Colonic mucosa (tissue), 4 donors: ENCODE measurements around the gene NOC3L. TPM values are rescaled to one million over a fixed set of nuclear protein-coding genes. Genes with fewer than 3 reads are reported as not detected.

Experiments used
- DNase-seq: peaks from one replicate; pipeline ENCODE4 v3.0.0-alpha.2; 2020
- H3K27ac ChIP-seq: fragments of 200-600 bp; one replicate; pipeline ENCODE4 v1.8.0; 2021
- H3K27me3 ChIP-seq: fragments of 200-600 bp; one replicate; pipeline ENCODE4 v1.8.0; 2021
- H3K36me3 ChIP-seq: fragments of 200-600 bp; one replicate; pipeline ENCODE4 v1.8.0; 2021
- H3K4me1 ChIP-seq: fragments of 200-600 bp; one replicate; pipeline ENCODE4 v1.8.0; 2021; ENCODE audit warnings: mild to moderate bottlenecking
- H3K4me3 ChIP-seq: fragments of 200-600 bp; one replicate; pipeline ENCODE4 v1.8.0; 2021
- H3K9ac ChIP-seq, 2 donors: one replicate each; pipeline ENCODE4 v1.7.0; 2013; ENCODE audit warnings: control low read depth in 2 of 2, low read depth in 2 of 2, low read length in 2 of 2
- H3K9me3 ChIP-seq: fragments of 200-600 bp; one replicate; pipeline ENCODE4 v1.8.0; 2021
- intact Hi-C: fragments of 100-400 bp; cut with DNase I; formaldehyde crosslinking; loops from one replicate; pipeline ENCODE4 v1.14.1; 2022
- total RNA-seq, 2 donors: library from RNA; stranded (reverse); fragmentation: NEBNext Ultra II Directional in 1 of 2; extraction: Animal tissue kit (Norgen Biotek cat#: 25700) in 1 of 2; gene quantifications; one replicate each; pipeline ENCODE4 v1.2.1, GENCODE V29; 2021
- TF ChIP-seq, protein P1 (sequence below): fragments of 200-600 bp; IDR thresholded peaks from one replicate; pipeline ENCODE4 v1.8.0; 2022; ENCODE audit warnings: antibody characterized with exemption, mild to moderate bottlenecking
- donor health status: healthy.
- donor health status: DM: no; HTN: no; CAD: no.
- donor health status: DM: no; HTN: no; CAD: no.

The NOC3L gene, protein sequence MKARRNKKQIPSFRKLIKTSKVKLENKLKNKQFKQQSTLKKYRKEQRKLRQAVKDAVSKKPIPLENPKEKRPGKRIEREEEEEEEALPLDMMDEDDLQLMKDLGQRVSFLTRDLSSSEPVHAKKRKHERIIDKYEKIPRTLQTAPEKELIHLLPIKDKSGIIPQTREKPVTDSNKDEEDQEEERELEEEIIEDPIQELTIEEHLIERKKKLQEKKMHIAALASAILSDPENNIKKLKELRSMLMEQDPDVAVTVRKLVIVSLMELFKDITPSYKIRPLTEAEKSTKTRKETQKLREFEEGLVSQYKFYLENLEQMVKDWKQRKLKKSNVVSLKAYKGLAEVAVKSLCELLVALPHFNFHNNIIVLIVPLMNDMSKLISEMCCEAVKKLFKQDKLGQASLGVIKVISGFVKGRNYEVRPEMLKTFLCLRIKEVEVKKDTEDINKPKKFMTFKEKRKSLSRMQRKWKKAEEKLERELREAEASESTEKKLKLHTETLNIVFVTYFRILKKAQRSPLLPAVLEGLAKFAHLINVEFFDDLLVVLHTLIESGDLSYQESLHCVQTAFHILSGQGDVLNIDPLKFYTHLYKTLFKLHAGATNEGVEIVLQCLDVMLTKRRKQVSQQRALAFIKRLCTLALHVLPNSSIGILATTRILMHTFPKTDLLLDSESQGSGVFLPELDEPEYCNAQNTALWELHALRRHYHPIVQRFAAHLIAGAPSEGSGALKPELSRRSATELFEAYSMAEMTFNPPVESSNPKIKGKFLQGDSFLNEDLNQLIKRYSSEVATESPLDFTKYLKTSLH
- total RNA-seq = 10 to 100 TPM in 1 of 2 donors, 1 to 10 TPM in 1; 7.9 to 10.3 TPM

DNA sequence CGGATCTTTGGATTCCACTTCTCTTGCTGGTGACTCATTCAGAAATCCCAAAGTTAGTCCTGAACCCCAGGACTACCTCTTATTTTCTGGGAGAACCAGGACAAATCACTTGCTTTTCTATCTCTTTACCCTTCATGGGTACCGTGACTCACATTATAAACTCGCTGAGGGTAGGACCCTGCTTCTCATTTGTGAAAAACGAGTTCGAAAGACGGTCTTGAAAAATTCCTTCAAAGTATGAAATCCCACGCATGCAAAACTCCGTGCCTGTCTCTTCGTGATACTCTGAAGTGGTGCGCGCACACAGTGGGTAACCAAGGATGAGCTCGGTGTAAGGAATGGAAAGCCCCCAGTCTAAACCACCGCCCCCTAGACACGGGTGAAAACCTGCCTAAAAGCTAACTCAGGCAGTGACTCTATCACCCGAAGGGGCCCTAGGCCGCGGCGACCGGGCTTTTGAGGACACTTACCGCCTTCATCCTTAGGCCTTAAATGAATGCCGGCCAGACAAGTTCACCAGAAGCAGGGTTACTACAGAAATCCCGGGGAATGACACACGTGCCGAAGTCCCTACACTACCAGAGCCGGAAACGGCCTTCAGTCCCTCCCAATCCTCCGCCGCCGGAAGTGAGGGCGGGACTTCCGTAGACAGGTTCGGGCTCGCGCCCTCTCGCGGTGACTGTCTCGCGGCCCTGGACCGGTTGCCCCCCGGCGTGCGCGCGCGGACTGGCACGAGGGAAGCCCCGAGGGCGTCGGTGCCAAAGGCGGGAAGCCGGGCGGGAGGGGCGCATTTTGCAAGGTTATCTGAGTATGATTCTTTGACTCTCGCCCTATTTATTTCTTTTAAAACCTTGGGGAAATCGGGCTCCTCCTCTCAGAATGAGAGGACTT is at the start of gene NOC3L:
Gene NOC3L, minus strand, starts transcription at position 580 of the 891 bp plus-strand sequence. Its CDS starts 101 bp downstream, at position 479.
- peaks cover 3% of the 10 kb centered on the region for H3K4me1 ChIP-seq
- no peaks in the 10 kb centered on the region for H3K27me3 ChIP-seq
- no peaks in the 10 kb centered on the region for H3K9me3 ChIP-seq
- H3K4me3 ChIP-seq = peak within 1 kb of the TSS; percentile 51
- TF ChIP-seq, protein P1, sequence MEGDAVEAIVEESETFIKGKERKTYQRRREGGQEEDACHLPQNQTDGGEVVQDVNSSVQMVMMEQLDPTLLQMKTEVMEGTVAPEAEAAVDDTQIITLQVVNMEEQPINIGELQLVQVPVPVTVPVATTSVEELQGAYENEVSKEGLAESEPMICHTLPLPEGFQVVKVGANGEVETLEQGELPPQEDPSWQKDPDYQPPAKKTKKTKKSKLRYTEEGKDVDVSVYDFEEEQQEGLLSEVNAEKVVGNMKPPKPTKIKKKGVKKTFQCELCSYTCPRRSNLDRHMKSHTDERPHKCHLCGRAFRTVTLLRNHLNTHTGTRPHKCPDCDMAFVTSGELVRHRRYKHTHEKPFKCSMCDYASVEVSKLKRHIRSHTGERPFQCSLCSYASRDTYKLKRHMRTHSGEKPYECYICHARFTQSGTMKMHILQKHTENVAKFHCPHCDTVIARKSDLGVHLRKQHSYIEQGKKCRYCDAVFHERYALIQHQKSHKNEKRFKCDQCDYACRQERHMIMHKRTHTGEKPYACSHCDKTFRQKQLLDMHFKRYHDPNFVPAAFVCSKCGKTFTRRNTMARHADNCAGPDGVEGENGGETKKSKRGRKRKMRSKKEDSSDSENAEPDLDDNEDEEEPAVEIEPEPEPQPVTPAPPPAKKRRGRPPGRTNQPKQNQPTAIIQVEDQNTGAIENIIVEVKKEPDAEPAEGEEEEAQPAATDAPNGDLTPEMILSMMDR = peak; percentile 88
- intact Hi-C loops = loop anchor here (2.0 kb wide), 1 partner anchor 42 kb away; no protein-coding TSS in a partner anchor
- DNase-seq = peak; percentile 99
- no peaks in the 10 kb centered on the region for H3K36me3 ChIP-seq
- peak within 1 kb of the TSS; percentile 56 to 67 for H3K9ac ChIP-seq
- peak within 1 kb of the TSS; percentile 26 for H3K27ac ChIP-seq

DNA sequence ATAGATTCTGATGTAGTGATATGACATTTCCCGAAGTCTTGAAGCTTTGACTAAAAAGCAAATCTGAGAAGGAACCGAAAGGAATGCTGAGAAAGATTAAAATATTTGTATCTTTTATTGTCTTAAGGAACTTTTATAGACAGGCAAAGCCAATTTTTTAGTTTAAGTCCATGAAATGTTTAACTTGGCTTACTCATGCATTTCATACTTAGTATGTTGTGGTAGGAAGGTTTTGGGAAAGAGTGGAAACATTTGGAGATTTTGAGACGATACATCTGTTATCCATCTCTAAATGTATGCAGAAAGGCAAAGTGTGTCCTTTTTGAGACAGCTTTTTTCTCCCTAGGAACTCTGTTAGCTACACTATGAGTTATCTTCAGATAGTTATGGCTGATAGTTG is 49.7 kb upstream of the NOC3L start:
- H3K4me1 ChIP-seq = no peaks in the 10 kb centered on the region
- TF ChIP-seq, protein P1 = no peak
- H3K9me3 ChIP-seq = no peaks in the 10 kb centered on the region
- H3K27me3 ChIP-seq = no peaks in the 10 kb centered on the region
- DNase-seq = no peak
- no peak overlapping the region for H3K9ac ChIP-seq
- intact Hi-C loops = no loop called here
- no peak overlapping the region for H3K4me3 ChIP-seq
- no peaks in the 10 kb centered on the region for H3K36me3 ChIP-seq
- H3K27ac ChIP-seq = no peak overlapping the region

DNA sequence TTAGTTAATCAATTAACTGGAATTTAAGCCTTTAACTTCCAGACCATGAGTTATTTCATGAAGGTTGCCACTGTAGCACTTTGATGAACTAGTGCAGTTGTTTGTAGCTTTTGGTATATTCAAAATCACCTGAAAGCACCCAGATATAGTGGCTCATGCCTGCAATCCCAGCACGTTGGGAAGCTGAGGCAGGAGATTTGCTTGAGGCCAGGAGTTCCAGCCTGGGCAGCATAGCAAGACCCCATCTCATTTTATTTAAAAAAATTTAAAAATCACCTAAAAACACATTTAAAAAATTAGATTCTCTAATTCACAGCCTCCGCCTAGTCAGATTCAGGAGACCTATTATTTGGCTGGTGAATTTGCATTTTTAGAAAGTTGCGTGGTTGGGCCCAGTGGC is 48.6 kb upstream of the NOC3L start:
- Histone ChIP-seq H3K27ac (no peak overlapping the region), H3K4me1 (no peaks in the 10 kb centered on the region), H3K9me3 (no peaks in the 10 kb centered on the region), H3K36me3 (no peaks in the 10 kb centered on the region), H3K27me3 (no peaks in the 10 kb centered on the region), H3K4me3 (no peak overlapping the region), H3K9ac (no peak overlapping the region)
- DNase-seq = no peak
- intact Hi-C loops = no loop called here
- TF ChIP-seq, protein P1 = no peak

DNA sequence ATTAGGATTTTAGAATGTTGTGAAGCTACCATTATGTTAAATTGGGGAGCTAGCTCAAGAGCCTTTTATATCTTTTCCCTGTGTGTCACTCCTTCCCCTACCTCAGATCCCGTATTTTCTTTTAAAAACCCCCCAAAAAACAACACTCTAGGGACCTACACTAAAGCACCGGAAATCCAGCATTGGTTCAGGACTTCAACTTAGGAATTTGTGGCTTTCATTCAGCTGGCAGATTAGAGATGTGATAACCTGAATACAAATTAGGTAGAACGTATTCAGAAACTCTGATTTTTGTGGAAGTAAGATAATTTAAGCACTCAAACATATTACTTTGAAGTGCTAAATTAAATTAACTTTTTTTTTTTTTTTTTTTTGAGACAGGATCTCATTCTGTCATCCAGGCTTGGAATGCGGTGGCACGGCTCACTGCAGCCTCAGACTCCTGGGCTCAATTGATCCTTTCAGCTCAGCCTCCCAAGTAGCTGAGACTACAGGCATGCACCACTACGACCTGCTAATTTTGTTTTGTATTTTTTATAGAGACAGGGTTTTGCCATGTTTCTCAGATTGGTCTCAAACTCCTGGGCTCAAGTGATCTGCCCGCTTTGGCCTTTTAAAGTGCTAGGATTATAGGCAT is 46.4 kb upstream of the NOC3L start:
- H3K36me3 ChIP-seq = no peaks in the 10 kb centered on the region
- DNase-seq = no peak
- H3K4me3 ChIP-seq = no peak overlapping the region
- TF ChIP-seq, protein P1 = no peak
- intact Hi-C loops = no loop called here
- no peak overlapping the region for H3K27ac ChIP-seq
- no peaks in the 10 kb centered on the region for H3K4me1 ChIP-seq
- H3K9me3 ChIP-seq = no peaks in the 10 kb centered on the region
- no peaks in the 10 kb centered on the region for H3K27me3 ChIP-seq
- no peak overlapping the region for H3K9ac ChIP-seq
